Right lobe of liver (tissue), 4 donors: ENCODE measurements around the gene DDX24.

ENCODE experiments used
- CTCF ChIP-seq, 4 donors: fragments of 200-600 bp in 3 of 4; fragments of 450-650 bp in 1 of 4; IDR thresholded peaks; one replicate each; pipeline versions ENCODE4 v1.5.1 to v1.8.0; 2016 to 2022; ENCODE audit warnings: antibody characterized with exemption in 4 of 4, mild to moderate bottlenecking in 2 of 4
- POLR2A ChIP-seq: fragments of 450-650 bp; IDR thresholded peaks from one replicate; pipeline ENCODE4 v1.6.1; 2017; ENCODE audit warnings: antibody characterized with exemption, mild to moderate bottlenecking
- donor health status: DM: no; HTN: no; CAD: no.
- donor health status: DM: no; HTN: no; CAD: no.
- donor health status: DM: no; HTN: yes; CAD: no.

- TF ChIP-seq POLR2A (no peak), CTCF (IDR thresholded peaks at IDR 0.05) (no peak)
These were observed 51.3 kb downstream of the DDX24 start for GRCh38 chr14:94029671-94030203.
